Measurements from ENCODE around the gene LYRM9.
"Not testable (repeated sequence)": the region's sequence is repeated elsewhere in the genome, so short reads cannot be mapped to it uniquely, and the experiment has no call there.

LYRM9 gene

GRCh38 chr17:27872776-27873175, 20.4 kb downstream of the LYRM9 start:
- DNase-seq = no peak

- DNase-seq = no peak
These were observed 21.8 kb downstream of the LYRM9 start for GRCh38 chr17:27871407-27871806.

GRCh38 chr17:27870345-27870744, 22.8 kb downstream of the LYRM9 start:
- no peak for DNase-seq

- DNase-seq = no peak
These were observed 24.6 kb downstream of the LYRM9 start for GRCh38 chr17:27868565-27868964.

- no peak for DNase-seq
These were observed 30.3 kb downstream of the LYRM9 start for GRCh38 chr17:27862840-27863239.

- no peak for DNase-seq
These were observed 31.2 kb downstream of the LYRM9 start for GRCh38 chr17:27862004-27862403.

- DNase-seq = no peak
These were observed 32.0 kb downstream of the LYRM9 start for GRCh38 chr17:27860971-27861664.

- no peak for DNase-seq
These were observed 34.4 kb downstream of the LYRM9 start for GRCh38 chr17:27858621-27859305.

- DNase-seq = no peak
These were observed 36.3 kb downstream of the LYRM9 start for GRCh38 chr17:27856676-27857432.

- DNase-seq = no peak
These were observed 37.7 kb downstream of the LYRM9 start for GRCh38 chr17:27855454-27855853.

- no peak for DNase-seq
These were observed 39.0 kb downstream of the LYRM9 start for GRCh38 chr17:27854163-27854562.

- no peak for DNase-seq
These were observed 40.1 kb downstream of the LYRM9 start for GRCh38 chr17:27853091-27853490.

- no peak for DNase-seq
These were observed 43.5 kb downstream of the LYRM9 start for GRCh38 chr17:27849474-27850185.

GRCh38 chr17:27848931-27849330, 44.2 kb downstream of the LYRM9 start:
- DNase-seq = no peak

- not testable (repeated sequence) for DNase-seq
These were observed 46.3 kb downstream of the LYRM9 start for GRCh38 chr17:27846808-27847307.

- peak; percentile 4 for DNase-seq
These were observed 47.0 kb downstream of the LYRM9 start for GRCh38 chr17:27846042-27846655.

- no peak for DNase-seq
These were observed 47.7 kb downstream of the LYRM9 start for GRCh38 chr17:27845264-27846041.

GRCh38 chr17:27840688-27841087, 52.5 kb downstream of the LYRM9 start:
- no peak for DNase-seq

- not testable (repeated sequence) for DNase-seq
These were observed 52.8 kb downstream of the LYRM9 start for GRCh38 chr17:27840406-27840678.

- DNase-seq = not testable (repeated sequence)
These were observed 53.4 kb downstream of the LYRM9 start for GRCh38 chr17:27839571-27840405.

- DNase-seq = not testable (repeated sequence)
These were observed 54.6 kb downstream of the LYRM9 start for GRCh38 chr17:27838607-27839006.
